ENCODE data around the gene EGFR. TPM values are rescaled to one million over a fixed set of nuclear protein-coding genes. Genes with fewer than 3 reads are reported as not detected.

EGFR gene
- total and polyA plus RNA-seq, 7 donors: 3.6 to 61.5 (median 35.6) TPM

GRCh38 chr7:55107946-55108345 lies 89.1 kb downstream of the EGFR start:
- Histone ChIP-seq H3K27me3 (no peaks in the 10 kb centered on the region), H3K36me3 (no peaks in the 10 kb centered on the region), H3K9me3 (no peaks in the 10 kb centered on the region), H3K4me1 (peaks cover 0 to 51% (median 40%) of the 10 kb centered on the region in 4 donors), H3K27ac (no peak overlapping the region), H3K4me3 (no peak overlapping the region)
- DNase-seq: no peak
- intact Hi-C loops (cut with DNase I): no loop called here
- TF ChIP-seq POLR2A (IDR thresholded peaks at IDR 0.05) (no peak), CTCF (IDR thresholded peaks at IDR 0.05) (no peak), POLR2AphosphoS5 (IDR thresholded peaks at IDR 0.05) (no peak), EP300 (IDR thresholded peaks at IDR 0.05) (no peak)
- WGBS, 2 donors: 94 to 97% methylated on average over 4 of the region's 4 CpGs

- intact Hi-C loops (cut with DNase I): no loop called here
- 91 to 94% methylated on average over 5 of the region's 5 CpGs for WGBS, 2 donors
- TF ChIP-seq EP300 (IDR thresholded peaks at IDR 0.05) (no peak), POLR2A (IDR thresholded peaks at IDR 0.05) (no peak), POLR2AphosphoS5 (IDR thresholded peaks at IDR 0.05) (no peak), CTCF (IDR thresholded peaks at IDR 0.05) (no peak)
- H3K4me3 ChIP-seq: no peak overlapping the region
- no peaks in the 10 kb centered on the region for H3K36me3 ChIP-seq
- H3K27me3 ChIP-seq: no peaks in the 10 kb centered on the region
- no peaks in the 10 kb centered on the region for H3K9me3 ChIP-seq
- peaks cover 0 to 51% (median 40%) of the 10 kb centered on the region in 4 donors for H3K4me1 ChIP-seq
- no peak for DNase-seq
- no peak overlapping the region for H3K27ac ChIP-seq
These were observed 89.6 kb downstream of the EGFR start for GRCh38 chr7:55108401-55108800.

GRCh38 chr7:55108818-55109217 lies 90.0 kb downstream of the EGFR start:
- Histone ChIP-seq H3K36me3 (no peaks in the 10 kb centered on the region), H3K27me3 (no peaks in the 10 kb centered on the region), H3K9me3 (no peaks in the 10 kb centered on the region), H3K4me1 (peaks cover 0 to 51% (median 40%) of the 10 kb centered on the region in 4 donors), H3K27ac (no peak overlapping the region), H3K4me3 (no peak overlapping the region)
- 57 to 65% methylated on average over 3 of the region's 3 CpGs for WGBS, 2 donors
- intact Hi-C loops (cut with DNase I): no loop called here
- DNase-seq: no peak
- TF ChIP-seq EP300 (IDR thresholded peaks at IDR 0.05) (no peak), CTCF (IDR thresholded peaks at IDR 0.05) (no peak), POLR2A (IDR thresholded peaks at IDR 0.05) (no peak), POLR2AphosphoS5 (IDR thresholded peaks at IDR 0.05) (no peak)

GRCh38 chr7:55109404-55110167 lies 90.8 kb downstream of the EGFR start:
- DNase-seq: no peak

More at GRCh38 chr7:55109404-55110167, 90.8 kb downstream of the EGFR start:
- WGBS, 2 donors: 77 to 80% methylated on average over 8 of the region's 8 CpGs
- H3K9me3 ChIP-seq: no peaks in the 10 kb centered on the region
- no peak overlapping the region for H3K4me3 ChIP-seq
- H3K27ac ChIP-seq: peak overlapping the region in 1 of 4 donors; percentile 16
- H3K27me3 ChIP-seq: no peaks in the 10 kb centered on the region
- H3K4me1 ChIP-seq: peaks cover 0 to 46% (median 36%) of the 10 kb centered on the region in 4 donors
- intact Hi-C loops (cut with DNase I): no loop called here
- no peak for TF ChIP-seq POLR2AphosphoS5 (IDR thresholded peaks at IDR 0.05)
- no peak for TF ChIP-seq CTCF (IDR thresholded peaks at IDR 0.05)
- no peak for TF ChIP-seq EP300 (IDR thresholded peaks at IDR 0.05)
- no peak for TF ChIP-seq POLR2A (IDR thresholded peaks at IDR 0.05)
- H3K36me3 ChIP-seq: no peaks in the 10 kb centered on the region

Data from sigmoid colon (tissue), 7 donors.